D721Med (cell line): ENCODE data around the gene HS6ST1.

Source experiments
- DNase-seq: peaks from one replicate; pipeline ENCODE4 v3.0.0; 2011; ENCODE audit warnings: low spot score; ENCODE audit not compliant: insufficient read length
- FAIRE-seq: peaks from 2 replicates; lab custom pipeline; 2011; peaks lifted over from hg19 to GRCh38; lab: Jason Lieb, UNC
- CTCF ChIP-seq: IDR thresholded peaks from 2 replicates; pipeline ENCODE4 v1.5.1; 2012; ENCODE audit warnings: mild to moderate bottlenecking, control low read depth; ENCODE audit not compliant: insufficient read depth; ENCODE audit errors: missing control alignments

The HS6ST1 gene

GRCh38 chr2:128347701-128348539 is 29.3 kb upstream of the HS6ST1 start:
- no peak for FAIRE-seq
- no peak for DNase-seq
- TF ChIP-seq CTCF = no peak

GRCh38 chr2:128347171-128347558 is 28.5 kb upstream of the HS6ST1 start:
- FAIRE-seq = no peak
- TF ChIP-seq CTCF = no peak
- no peak for DNase-seq

GRCh38 chr2:128346291-128347170 is 27.9 kb upstream of the HS6ST1 start:
- no peak for FAIRE-seq
- TF ChIP-seq CTCF = no peak

GRCh38 chr2:128345436-128346165 is 26.9 kb upstream of the HS6ST1 start:
- FAIRE-seq = no peak
- no peak for DNase-seq
- TF ChIP-seq CTCF = no peak

More at GRCh38 chr2:128346291-128347170, 27.9 kb upstream of the HS6ST1 start:
- no peak for DNase-seq

GRCh38 chr2:128344101-128344500 is 25.4 kb upstream of the HS6ST1 start:
- DNase-seq = no peak
- TF ChIP-seq CTCF = no peak
- no peak for FAIRE-seq

- no peak for FAIRE-seq
Observed at GRCh38 chr2:128343459-128343858, 24.8 kb upstream of the HS6ST1 start.

More at GRCh38 chr2:128343459-128343858, 24.8 kb upstream of the HS6ST1 start:
- no peak for TF ChIP-seq CTCF
- DNase-seq = no peak
